ENCODE results near the gene CHN2. TPM values are rescaled to one million over a fixed set of nuclear protein-coding genes. Genes with fewer than 3 reads are reported as not detected.

CHN2 gene
- 0.79 and 5.9 TPM in 2 replicates for total RNA-seq (2014; rRNA removed; shearing (Covaris generic))

DNA sequence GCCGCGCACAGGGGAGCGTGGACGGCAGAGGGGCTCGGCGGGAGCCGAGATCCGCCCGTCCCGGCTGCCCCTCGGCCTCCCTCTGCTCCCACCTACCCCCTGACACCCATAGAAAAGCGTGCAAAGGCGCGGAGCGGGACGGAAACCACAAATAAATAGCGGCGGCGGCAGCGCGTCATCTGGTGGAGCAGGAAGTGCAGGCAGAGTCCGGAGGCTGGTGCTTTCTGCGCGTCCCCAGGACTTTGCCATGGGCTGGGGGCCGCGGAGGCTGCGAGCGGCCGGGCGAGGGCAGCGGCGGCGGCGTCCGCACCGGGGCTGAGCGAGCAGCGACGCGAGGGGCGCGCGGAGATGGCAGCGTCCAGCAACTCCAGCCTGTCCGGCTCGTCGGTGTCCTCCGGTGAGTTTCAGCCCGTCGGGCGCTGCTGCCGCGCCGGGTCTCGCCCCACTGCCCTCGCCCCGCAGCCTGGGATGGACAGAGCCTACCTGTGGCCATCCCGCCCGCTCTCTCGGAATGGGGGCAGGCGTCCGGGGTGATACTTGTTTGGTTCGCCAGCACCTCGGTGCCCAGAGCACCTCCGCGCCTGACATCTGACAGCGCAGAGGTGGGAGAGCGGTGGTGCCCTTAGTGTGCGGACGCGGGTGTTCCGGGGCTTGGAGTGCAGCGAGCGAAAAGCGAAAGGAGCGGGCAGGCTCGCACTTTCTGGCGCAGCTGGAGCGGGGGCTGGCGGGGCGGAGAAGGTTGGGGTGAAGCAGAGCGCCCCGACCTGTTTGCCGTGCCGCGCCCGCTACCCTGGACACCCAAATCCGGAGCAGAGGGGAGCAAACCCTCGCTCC, at the start of gene CHN2:
CHN2 (plus strand) TSS at position 182 of the 834 bp plus-strand sequence.

DNA sequence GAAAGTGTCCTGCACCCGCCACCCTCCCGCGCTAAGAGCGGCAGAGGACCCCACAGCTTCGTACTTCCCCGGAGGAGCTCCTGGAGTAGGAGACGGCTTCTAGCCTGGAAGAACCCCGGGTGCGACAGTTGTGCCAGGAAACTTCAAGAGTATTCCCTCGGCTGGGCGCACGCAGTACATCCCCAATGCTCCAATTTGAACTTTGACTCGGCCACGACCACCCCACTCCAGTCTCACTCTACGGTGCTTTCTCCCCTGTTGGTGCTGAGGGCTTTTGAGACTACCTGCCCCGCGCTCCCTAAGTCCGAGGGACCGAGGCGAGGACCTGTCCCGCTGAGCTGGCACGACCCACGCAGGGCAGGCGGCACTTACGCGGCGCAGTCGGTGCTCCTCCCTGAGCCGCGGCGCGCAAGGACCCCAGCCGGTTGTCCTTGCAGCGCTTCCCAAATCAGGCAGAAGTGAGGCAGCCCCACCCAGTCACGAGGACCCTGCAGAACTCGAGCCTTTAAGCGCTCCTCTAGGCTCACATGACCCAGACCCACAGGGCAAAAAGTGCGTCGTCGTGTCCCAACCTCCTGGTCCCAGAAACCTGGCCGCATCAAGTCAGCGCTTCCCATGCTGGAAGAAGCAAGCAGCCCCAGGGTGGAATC, 48.4 kb upstream of the CHN2 start, which contains the start of gene CPVL:
CPVL (minus strand) TSS at position 481 of the 650 bp plus-strand sequence. CDS start 25,476 bp downstream, outside the sequence.

Other genes starting within 250 kb of the CHN2 start
- gene TRIL, start 236.4 kb upstream of the CHN2 start, total RNA-seq (2014; rRNA removed; shearing (Covaris generic)) = 0.37 and 0.49 TPM in 2 replicates
- gene CPVL, start 48.2 kb upstream of the CHN2 start, total RNA-seq (2014; rRNA removed; shearing (Covaris generic)) = 12.3 and 13.3 TPM in 2 replicates

All from A375 (cell line).